Activated CD8-positive, alpha-beta T cell treated with anti-CD3 and anti-CD28 coated beads for 36 hours (primary cell): ENCODE results near the gene PLEKHM3. TPM values are rescaled to one million over a fixed set of nuclear protein-coding genes. Genes with fewer than 3 reads are reported as not detected.

Experiments used
- ATAC-seq: fragments of 200-7000 bp; cut with Tn5 transposase; one replicate; pipeline ENCODE4 v1.10.0; 2021; ENCODE audit warnings: mild to moderate bottlenecking, moderate library complexity
- CTCF ChIA-PET: fragments of 350-600 bp; sonication (Branson Sonifier 250); formaldehyde crosslinking; loops from one replicate; lab custom pipeline; 2021; ENCODE audit warnings: antibody characterized with exemption; lab: Charles Lee
- POLR2A ChIA-PET: fragments of 350-600 bp; sonication (Branson Sonifier 250); formaldehyde crosslinking; loops from one replicate; lab custom pipeline; 2021; ENCODE audit warnings: antibody characterized with exemption; lab: Charles Lee
- DNase-seq: peaks from one replicate; pipeline ENCODE4 v3.0.0-alpha.2; 2020
- H3K27ac Mint-ChIP-seq: one replicate; pipeline ENCODE4 v1.8.0; 2021; ENCODE audit warnings: mild to moderate bottlenecking, mixed read lengths
- H3K27me3 Mint-ChIP-seq: one replicate; pipeline ENCODE4 v1.8.0; 2021; ENCODE audit warnings: mixed read lengths
- H3K36me3 Mint-ChIP-seq: one replicate; pipeline ENCODE4 v1.8.0; 2021; ENCODE audit warnings: low read depth, mixed read lengths
- H3K4me1 Mint-ChIP-seq: one replicate; pipeline ENCODE4 v1.8.0; 2021; ENCODE audit warnings: low read depth, mixed read lengths
- H3K4me3 Mint-ChIP-seq: one replicate; pipeline ENCODE4 v1.8.0; 2021; ENCODE audit warnings: mild to moderate bottlenecking, moderate library complexity, mixed read lengths
- H3K9me3 Mint-ChIP-seq: one replicate; pipeline ENCODE4 v1.8.0; 2021; ENCODE audit warnings: mixed read lengths
- intact Hi-C: fragments of 100-400 bp; cut with micrococcal nuclease; formaldehyde crosslinking; loops from one replicate; pipeline ENCODE4 v1.10.0; 2022
- total RNA-seq, 2 experiments: library from RNA; stranded (reverse); gene quantifications; one replicate each; pipeline ENCODE4 v1.2.3, GENCODE V29; 2021
- TF ChIP-seq, protein P1 (sequence below): fragments of 200-600 bp; IDR thresholded peaks from one replicate; pipeline ENCODE4 v1.8.0; 2022; ENCODE audit warnings: antibody characterized with exemption, mild to moderate bottlenecking

The PLEKHM3 gene
- total RNA-seq, 2 experiments from 2014 or later = 4.5 to 4.7 TPM

DNA sequence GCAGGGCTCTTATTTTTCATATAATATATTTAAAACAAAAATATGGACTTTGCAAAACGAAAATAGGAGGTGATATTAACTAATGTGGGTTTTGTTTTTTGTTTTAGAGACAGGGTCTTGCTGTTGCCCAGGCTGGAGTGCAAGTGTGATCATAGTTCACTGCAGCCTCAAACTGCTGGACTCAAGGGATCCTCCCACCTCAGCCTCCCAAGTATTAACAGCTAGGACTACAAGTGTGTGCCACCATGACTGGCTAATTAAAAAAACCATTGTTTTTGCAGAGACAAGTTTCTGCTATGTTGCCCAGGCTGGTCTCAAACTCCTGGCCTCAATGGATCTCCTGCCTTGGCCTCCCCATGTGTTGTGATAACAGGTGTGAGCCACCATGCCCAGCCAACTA lies 185.2 kb downstream of the PLEKHM3 start:
- TF ChIP-seq, protein P1, sequence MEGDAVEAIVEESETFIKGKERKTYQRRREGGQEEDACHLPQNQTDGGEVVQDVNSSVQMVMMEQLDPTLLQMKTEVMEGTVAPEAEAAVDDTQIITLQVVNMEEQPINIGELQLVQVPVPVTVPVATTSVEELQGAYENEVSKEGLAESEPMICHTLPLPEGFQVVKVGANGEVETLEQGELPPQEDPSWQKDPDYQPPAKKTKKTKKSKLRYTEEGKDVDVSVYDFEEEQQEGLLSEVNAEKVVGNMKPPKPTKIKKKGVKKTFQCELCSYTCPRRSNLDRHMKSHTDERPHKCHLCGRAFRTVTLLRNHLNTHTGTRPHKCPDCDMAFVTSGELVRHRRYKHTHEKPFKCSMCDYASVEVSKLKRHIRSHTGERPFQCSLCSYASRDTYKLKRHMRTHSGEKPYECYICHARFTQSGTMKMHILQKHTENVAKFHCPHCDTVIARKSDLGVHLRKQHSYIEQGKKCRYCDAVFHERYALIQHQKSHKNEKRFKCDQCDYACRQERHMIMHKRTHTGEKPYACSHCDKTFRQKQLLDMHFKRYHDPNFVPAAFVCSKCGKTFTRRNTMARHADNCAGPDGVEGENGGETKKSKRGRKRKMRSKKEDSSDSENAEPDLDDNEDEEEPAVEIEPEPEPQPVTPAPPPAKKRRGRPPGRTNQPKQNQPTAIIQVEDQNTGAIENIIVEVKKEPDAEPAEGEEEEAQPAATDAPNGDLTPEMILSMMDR = no peak
- Mint-ChIP-seq H3K36me3 (no peaks in the 10 kb centered on the region), H3K27me3 (no peaks in the 10 kb centered on the region), H3K9me3 (no peaks in the 10 kb centered on the region), H3K27ac (no peak overlapping the region), H3K4me3 (no peak overlapping the region), H3K4me1 (no peaks in the 10 kb centered on the region)
- DNase-seq = no peak
- intact Hi-C loops = no loop called here
- ChIA-PET CTCF (no interaction called here), POLR2A (no interaction called here)
- ATAC-seq = no peak

DNA sequence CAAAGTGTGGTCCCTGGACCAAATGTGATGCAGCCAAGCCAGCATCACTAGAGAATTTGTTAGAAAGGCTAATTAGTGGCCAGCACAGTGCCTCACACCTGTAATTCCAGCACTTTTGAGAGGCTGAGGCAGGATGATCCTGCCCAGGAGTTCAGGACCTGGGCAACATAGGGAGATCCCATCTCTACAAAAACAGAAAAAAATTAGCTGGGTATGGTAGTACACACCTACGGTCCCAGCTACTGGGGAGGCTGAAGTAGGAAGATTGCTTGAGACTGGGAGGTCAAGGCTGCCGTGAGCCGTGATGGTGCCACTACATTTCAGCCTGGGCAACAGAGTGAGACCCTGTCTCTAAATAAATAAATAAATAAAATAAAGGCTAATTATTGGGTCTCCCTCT lies 185.8 kb downstream of the PLEKHM3 start:
- Mint-ChIP-seq H3K4me3 (no peak overlapping the region), H3K27ac (no peak overlapping the region), H3K4me1 (no peaks in the 10 kb centered on the region), H3K9me3 (no peaks in the 10 kb centered on the region), H3K36me3 (no peaks in the 10 kb centered on the region), H3K27me3 (no peaks in the 10 kb centered on the region)
- POLR2A ChIA-PET = no interaction called here
- ATAC-seq (no peak), DNase-seq (no peak)
- CTCF ChIA-PET = no interaction called here
- TF ChIP-seq, protein P1 = no peak
- intact Hi-C loops = no loop called here

DNA sequence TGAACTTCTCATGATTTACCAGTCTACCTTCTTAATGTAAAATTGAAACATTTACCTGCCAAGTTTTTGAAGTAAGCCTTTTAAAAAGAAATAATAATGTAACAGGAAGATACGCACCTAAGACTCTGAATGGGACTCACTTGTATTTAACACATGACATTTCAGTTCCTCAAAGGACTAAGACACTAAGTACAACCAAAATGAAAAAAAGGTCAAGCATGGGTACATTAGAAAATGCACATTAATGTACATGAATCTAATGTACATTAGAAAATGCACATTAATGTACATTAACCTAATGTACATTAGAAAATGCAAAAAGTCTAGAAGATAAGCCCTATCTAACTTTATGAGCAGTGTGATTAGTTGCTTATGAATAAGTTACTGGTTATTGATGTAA lies 186.3 kb downstream of the PLEKHM3 start:
- Mint-ChIP-seq H3K36me3 (no peaks in the 10 kb centered on the region), H3K27ac (no peak overlapping the region), H3K9me3 (no peaks in the 10 kb centered on the region), H3K27me3 (no peaks in the 10 kb centered on the region), H3K4me3 (no peak overlapping the region), H3K4me1 (no peaks in the 10 kb centered on the region)
- ATAC-seq (no peak), DNase-seq (no peak)
- ChIA-PET POLR2A (no interaction called here), CTCF (no interaction called here)
- intact Hi-C loops = no loop called here
- TF ChIP-seq, protein P1 = no peak

DNA sequence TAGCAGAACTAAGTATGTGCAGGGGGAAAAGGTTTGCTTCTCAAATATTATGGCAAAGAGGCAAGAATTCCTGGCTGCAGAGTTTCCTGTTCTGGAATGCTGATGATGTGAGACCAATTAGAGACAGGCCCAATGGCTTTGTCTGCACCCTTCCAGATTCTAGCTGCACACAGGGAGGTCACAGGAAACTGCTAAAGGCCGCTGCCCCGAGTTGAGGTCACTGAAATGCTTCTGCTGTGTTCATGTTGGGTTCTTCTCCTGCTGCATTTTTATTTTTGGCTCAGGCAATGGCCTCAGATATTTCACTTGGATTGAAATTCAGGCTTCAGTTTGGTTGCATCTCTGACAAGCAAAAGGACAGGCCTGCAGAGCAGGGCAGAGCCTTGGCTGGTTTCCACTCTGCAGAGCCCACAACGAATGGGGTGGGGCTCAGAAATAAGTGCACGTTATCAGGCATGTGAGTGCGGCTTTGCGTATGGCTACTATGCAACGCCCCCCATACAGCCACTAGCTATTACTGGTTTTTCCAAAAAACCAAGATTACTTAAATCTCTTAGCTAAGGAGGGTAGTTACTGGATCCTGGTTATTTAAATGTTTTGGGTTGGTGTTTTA lies 188.7 kb downstream of the PLEKHM3 start:
- TF ChIP-seq, protein P1 = no peak
- peaks cover 7% of the 10 kb centered on the region for H3K4me1 Mint-ChIP-seq
- CTCF ChIA-PET = no interaction called here
- H3K27ac Mint-ChIP-seq = no peak overlapping the region
- H3K9me3 Mint-ChIP-seq = no peaks in the 10 kb centered on the region
- no peak overlapping the region for H3K4me3 Mint-ChIP-seq
- H3K36me3 Mint-ChIP-seq = no peaks in the 10 kb centered on the region
- POLR2A ChIA-PET = no interaction called here
- H3K27me3 Mint-ChIP-seq = no peaks in the 10 kb centered on the region
- ATAC-seq = no peak
- DNase-seq = no peak
- intact Hi-C loops = no loop called here

DNA sequence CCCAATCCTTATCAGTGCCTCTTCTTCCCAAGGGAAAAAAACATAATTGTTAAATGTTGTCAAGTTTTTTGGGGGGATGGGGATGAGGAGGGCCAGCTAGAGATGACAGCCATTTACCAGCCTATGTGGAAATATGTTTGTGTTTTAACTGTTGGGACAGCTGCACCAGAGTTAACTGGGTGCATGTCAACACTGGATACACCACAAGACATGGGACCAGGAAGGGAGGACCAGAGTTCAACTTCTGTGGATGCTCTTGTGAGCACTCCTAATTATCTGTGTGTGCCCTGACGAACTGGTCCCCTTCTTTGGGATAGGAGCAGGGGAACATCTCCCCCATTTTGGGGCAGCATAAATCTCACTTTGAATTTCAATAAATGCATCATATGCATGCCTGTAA lies 189.5 kb downstream of the PLEKHM3 start:
- no peaks in the 10 kb centered on the region for H3K27me3 Mint-ChIP-seq
- no peak overlapping the region for H3K4me3 Mint-ChIP-seq
- DNase-seq (no peak), ATAC-seq (no peak)
- peaks cover 7% of the 10 kb centered on the region for H3K4me1 Mint-ChIP-seq
- no peak overlapping the region for H3K27ac Mint-ChIP-seq
- no peaks in the 10 kb centered on the region for H3K9me3 Mint-ChIP-seq
- TF ChIP-seq, protein P1 = no peak
- intact Hi-C loops = no loop called here
- H3K36me3 Mint-ChIP-seq = no peaks in the 10 kb centered on the region
- CTCF ChIA-PET = interaction anchor here (1.1 kb wide), 1 partner anchor 35 kb away, joined by 4 read pairs; no protein-coding TSS in a partner anchor
- POLR2A ChIA-PET = no interaction called here
